ENCODE measurements around the gene HIVEP2.
"Not testable (repeated sequence)": the region's sequence is repeated elsewhere in the genome, so short reads cannot be mapped to it uniquely, and the experiment has no call there.

The HIVEP2 gene

GRCh38 chr6:142945049-142945445 lies at the start of gene HIVEP2:
Gene HIVEP2, minus strand, starts transcription at chr6:142945176. Its CDS starts 170,438 bp downstream, at chr6:142774738.
- peak within 1 kb of the TSS; percentile 96 for H3K9ac ChIP-seq (ENCODE audit: low read depth, low read length)
- no peaks in the 10 kb centered on the region for H3K9me3 ChIP-seq (ENCODE audit: control insufficient read depth, insufficient read depth, low read length)
- H3K4me1 ChIP-seq (ENCODE audit: insufficient read depth, low read length): 0 out of 2 replicates have a peak, but pooled peaks cover 5% of the 10 kb centered on the region
- no peaks in the 10 kb centered on the region for H3K36me3 ChIP-seq (ENCODE audit: insufficient read depth, low read length)

GRCh38 chr6:142993977-142994376 lies 49.0 kb upstream of the HIVEP2 start:
- no peaks in the 10 kb centered on the region for H3K4me1 ChIP-seq (ENCODE audit: insufficient read depth, low read length)
- no peaks in the 10 kb centered on the region for H3K9me3 ChIP-seq (ENCODE audit: control insufficient read depth, insufficient read depth, low read length)
- H3K9ac ChIP-seq (ENCODE audit: low read depth, low read length): no peak overlapping the region
- H3K36me3 ChIP-seq (ENCODE audit: insufficient read depth, low read length): no peaks in the 10 kb centered on the region

GRCh38 chr6:142987490-142987889 lies 42.5 kb upstream of the HIVEP2 start:
- no peak overlapping the region for H3K9ac ChIP-seq (ENCODE audit: low read depth, low read length)
- H3K9me3 ChIP-seq (ENCODE audit: control insufficient read depth, insufficient read depth, low read length): no peaks in the 10 kb centered on the region; the same call in 1 of the 2 replicates
- no peaks in the 10 kb centered on the region for H3K4me1 ChIP-seq (ENCODE audit: insufficient read depth, low read length)
- no peaks in the 10 kb centered on the region for H3K36me3 ChIP-seq (ENCODE audit: insufficient read depth, low read length)

GRCh38 chr6:142985281-142985680 lies 40.3 kb upstream of the HIVEP2 start:
- Histone ChIP-seq H3K36me3 (ENCODE audit: insufficient read depth, low read length) (no peaks in the 10 kb centered on the region), H3K9ac (ENCODE audit: low read depth, low read length) (no peak overlapping the region), H3K9me3 (ENCODE audit: control insufficient read depth, insufficient read depth, low read length) (no peaks in the 10 kb centered on the region; the same call in 1 of the 2 replicates), H3K4me1 (ENCODE audit: insufficient read depth, low read length) (no peaks in the 10 kb centered on the region)

GRCh38 chr6:142984386-142984785 lies 39.4 kb upstream of the HIVEP2 start:
- no peak overlapping the region for H3K9ac ChIP-seq (ENCODE audit: low read depth, low read length)
- H3K36me3 ChIP-seq (ENCODE audit: insufficient read depth, low read length): no peaks in the 10 kb centered on the region
- H3K9me3 ChIP-seq (ENCODE audit: control insufficient read depth, insufficient read depth, low read length): no peaks in the 10 kb centered on the region; the same call in 1 of the 2 replicates
- no peaks in the 10 kb centered on the region for H3K4me1 ChIP-seq (ENCODE audit: insufficient read depth, low read length)

- Histone ChIP-seq H3K9ac (ENCODE audit: low read depth, low read length) (no peak overlapping the region), H3K4me1 (ENCODE audit: insufficient read depth, low read length) (no peaks in the 10 kb centered on the region), H3K9me3 (ENCODE audit: control insufficient read depth, insufficient read depth, low read length) (no peaks in the 10 kb centered on the region), H3K36me3 (ENCODE audit: insufficient read depth, low read length) (no peaks in the 10 kb centered on the region)
These were observed 30.4 kb upstream of the HIVEP2 start for GRCh38 chr6:142975365-142975764.

- not testable (repeated sequence) for H3K9me3 ChIP-seq (ENCODE audit: control insufficient read depth, insufficient read depth, low read length); H3K9ac ChIP-seq (ENCODE audit: low read depth, low read length); H3K4me1 ChIP-seq (ENCODE audit: insufficient read depth, low read length); H3K36me3 ChIP-seq (ENCODE audit: insufficient read depth, low read length)
These were observed 26.0 kb upstream of the HIVEP2 start for GRCh38 chr6:142970941-142971340.

- no peaks in the 10 kb centered on the region for H3K9me3 ChIP-seq (ENCODE audit: control insufficient read depth, insufficient read depth, low read length)
These were observed 23.6 kb upstream of the HIVEP2 start for GRCh38 chr6:142968601-142969000.

GRCh38 chr6:142966294-142966693 lies 21.3 kb upstream of the HIVEP2 start:
- no peaks in the 10 kb centered on the region for H3K9me3 ChIP-seq (ENCODE audit: control insufficient read depth, insufficient read depth, low read length)
- H3K4me1 ChIP-seq (ENCODE audit: insufficient read depth, low read length): no peaks in the 10 kb centered on the region
- no peaks in the 10 kb centered on the region for H3K36me3 ChIP-seq (ENCODE audit: insufficient read depth, low read length)
- no peak overlapping the region for H3K9ac ChIP-seq (ENCODE audit: low read depth, low read length)

More at GRCh38 chr6:142968601-142969000, 23.6 kb upstream of the HIVEP2 start:
- Histone ChIP-seq H3K36me3 (ENCODE audit: insufficient read depth, low read length) (no peaks in the 10 kb centered on the region), H3K9ac (ENCODE audit: low read depth, low read length) (no peak overlapping the region), H3K4me1 (ENCODE audit: insufficient read depth, low read length) (no peaks in the 10 kb centered on the region)

GRCh38 chr6:142965164-142965563 lies 20.2 kb upstream of the HIVEP2 start:
- Histone ChIP-seq H3K9me3 (ENCODE audit: control insufficient read depth, insufficient read depth, low read length) (0 out of 2 replicates have a peak, but pooled peaks cover 2% of the 10 kb centered on the region), H3K36me3 (ENCODE audit: insufficient read depth, low read length) (no peaks in the 10 kb centered on the region), H3K9ac (ENCODE audit: low read depth, low read length) (no peak overlapping the region), H3K4me1 (ENCODE audit: insufficient read depth, low read length) (no peaks in the 10 kb centered on the region)

GRCh38 chr6:142960098-142960497 lies 15.1 kb upstream of the HIVEP2 start:
- Histone ChIP-seq H3K9ac (ENCODE audit: low read depth, low read length) (no peak overlapping the region), H3K36me3 (ENCODE audit: insufficient read depth, low read length) (no peaks in the 10 kb centered on the region), H3K4me1 (ENCODE audit: insufficient read depth, low read length) (no peaks in the 10 kb centered on the region), H3K9me3 (ENCODE audit: control insufficient read depth, insufficient read depth, low read length) (0 out of 2 replicates have a peak, but pooled peaks cover 2% of the 10 kb centered on the region)

GRCh38 chr6:142958343-142958742 lies 13.4 kb upstream of the HIVEP2 start:
- H3K9me3 ChIP-seq (ENCODE audit: control insufficient read depth, insufficient read depth, low read length): 0 out of 2 replicates have a peak, but pooled peaks cover 2% of the 10 kb centered on the region
- no peak overlapping the region for H3K9ac ChIP-seq (ENCODE audit: low read depth, low read length)
- H3K36me3 ChIP-seq (ENCODE audit: insufficient read depth, low read length): no peaks in the 10 kb centered on the region
- H3K4me1 ChIP-seq (ENCODE audit: insufficient read depth, low read length): no peaks in the 10 kb centered on the region

- Histone ChIP-seq H3K4me1 (ENCODE audit: insufficient read depth, low read length) (no peaks in the 10 kb centered on the region), H3K36me3 (ENCODE audit: insufficient read depth, low read length) (no peaks in the 10 kb centered on the region), H3K9me3 (ENCODE audit: control insufficient read depth, insufficient read depth, low read length) (0 out of 2 replicates have a peak, but pooled peaks cover 2% of the 10 kb centered on the region), H3K9ac (ENCODE audit: low read depth, low read length) (no peak overlapping the region)
These were observed 11.8 kb upstream of the HIVEP2 start for GRCh38 chr6:142956726-142957125.

- Histone ChIP-seq H3K9ac (ENCODE audit: low read depth, low read length) (no peak overlapping the region), H3K36me3 (ENCODE audit: insufficient read depth, low read length) (no peaks in the 10 kb centered on the region), H3K9me3 (ENCODE audit: control insufficient read depth, insufficient read depth, low read length) (no peaks in the 10 kb centered on the region), H3K4me1 (ENCODE audit: insufficient read depth, low read length) (no peaks in the 10 kb centered on the region)
These were observed 9.9 kb upstream of the HIVEP2 start for GRCh38 chr6:142954844-142955243.

GRCh38 chr6:142953373-142954273 lies 8.6 kb upstream of the HIVEP2 start:
- H3K9me3 ChIP-seq (ENCODE audit: control insufficient read depth, insufficient read depth, low read length): no peaks in the 10 kb centered on the region
- H3K9ac ChIP-seq (ENCODE audit: low read depth, low read length): no peak overlapping the region
- no peaks in the 10 kb centered on the region for H3K4me1 ChIP-seq (ENCODE audit: insufficient read depth, low read length)
- no peaks in the 10 kb centered on the region for H3K36me3 ChIP-seq (ENCODE audit: insufficient read depth, low read length)
